ENCODE measurements around the gene NFKBIL1.
"Not testable (repeated sequence)": the region's sequence is repeated elsewhere in the genome, so short reads cannot be mapped to it uniquely, and the experiment has no call there.

Gene NFKBIL1

GRCh38 chr6:31546958-31547726 is at the start of gene NFKBIL1:
NFKBIL1 (plus strand) TSS chr6:31547608; CDS start chr6:31547695, 87 bp downstream.
- peak; percentile 99 for DNase-seq (ENCODE audit: low read depth)
- H3K4me3 ChIP-seq (ENCODE audit: low read depth, low read length), result peak within 1 kb of the TSS; percentile 66
- TF ChIP-seq, protein P1, sequence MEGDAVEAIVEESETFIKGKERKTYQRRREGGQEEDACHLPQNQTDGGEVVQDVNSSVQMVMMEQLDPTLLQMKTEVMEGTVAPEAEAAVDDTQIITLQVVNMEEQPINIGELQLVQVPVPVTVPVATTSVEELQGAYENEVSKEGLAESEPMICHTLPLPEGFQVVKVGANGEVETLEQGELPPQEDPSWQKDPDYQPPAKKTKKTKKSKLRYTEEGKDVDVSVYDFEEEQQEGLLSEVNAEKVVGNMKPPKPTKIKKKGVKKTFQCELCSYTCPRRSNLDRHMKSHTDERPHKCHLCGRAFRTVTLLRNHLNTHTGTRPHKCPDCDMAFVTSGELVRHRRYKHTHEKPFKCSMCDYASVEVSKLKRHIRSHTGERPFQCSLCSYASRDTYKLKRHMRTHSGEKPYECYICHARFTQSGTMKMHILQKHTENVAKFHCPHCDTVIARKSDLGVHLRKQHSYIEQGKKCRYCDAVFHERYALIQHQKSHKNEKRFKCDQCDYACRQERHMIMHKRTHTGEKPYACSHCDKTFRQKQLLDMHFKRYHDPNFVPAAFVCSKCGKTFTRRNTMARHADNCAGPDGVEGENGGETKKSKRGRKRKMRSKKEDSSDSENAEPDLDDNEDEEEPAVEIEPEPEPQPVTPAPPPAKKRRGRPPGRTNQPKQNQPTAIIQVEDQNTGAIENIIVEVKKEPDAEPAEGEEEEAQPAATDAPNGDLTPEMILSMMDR (conservative IDR thresholded peaks at IDR 0.05; ENCODE audit: low read depth, low read length), result no peak

DNA sequence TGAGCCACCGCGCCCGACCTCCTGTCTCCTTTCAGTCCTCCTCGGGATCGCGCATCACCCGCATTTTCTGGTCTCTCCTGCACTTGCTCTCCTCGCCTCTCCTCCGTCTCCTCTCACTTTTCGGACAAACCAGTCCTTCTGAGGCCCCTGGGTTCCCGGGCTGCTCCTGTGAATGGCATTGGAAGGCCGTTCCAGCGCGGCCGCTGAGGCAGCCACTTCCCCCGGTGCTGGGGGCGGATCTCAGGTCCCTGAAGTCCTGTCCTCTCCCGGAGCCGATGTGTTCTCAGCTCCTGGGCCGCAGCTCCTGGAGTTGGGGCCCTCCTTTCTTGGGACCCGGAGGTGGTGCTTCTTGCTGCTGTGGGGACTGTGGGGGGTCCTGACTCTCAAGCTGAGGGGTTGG is 48.7 kb upstream of the NFKBIL1 start:
- DNase-seq (ENCODE audit: low read depth), result no peak
- TF ChIP-seq, protein P1 (conservative IDR thresholded peaks at IDR 0.05; ENCODE audit: low read depth, low read length), result no peak
- H3K4me3 ChIP-seq (ENCODE audit: low read depth, low read length), result peak overlapping the region; percentile 53

DNA sequence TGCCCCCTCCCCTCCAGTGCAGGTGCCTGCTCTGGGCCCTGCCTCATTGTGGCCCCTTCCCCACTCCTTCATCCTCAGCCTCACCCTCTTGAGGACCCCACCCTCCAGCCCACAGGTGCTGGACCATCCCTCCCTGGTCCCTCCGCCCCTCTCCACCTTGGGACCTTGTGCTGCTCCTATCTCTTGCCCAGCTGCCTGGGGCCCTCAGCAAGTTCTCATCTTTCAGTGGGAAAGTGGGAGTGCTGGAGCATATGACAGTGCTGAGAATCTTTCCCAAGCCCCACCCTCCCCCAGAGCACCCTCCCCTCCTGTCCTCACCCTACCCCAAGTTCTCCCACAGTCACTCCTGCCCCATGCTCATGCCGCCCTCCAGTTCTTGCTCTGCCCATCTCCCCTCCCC is 47.8 kb upstream of the NFKBIL1 start:
- H3K4me3 ChIP-seq (ENCODE audit: low read depth, low read length); DNase-seq (ENCODE audit: low read depth): not testable (repeated sequence)

GRCh38 chr6:31502586-31502985 is 44.8 kb upstream of the NFKBIL1 start:
- DNase-seq (ENCODE audit: low read depth), result no peak
- H3K4me3 ChIP-seq (ENCODE audit: low read depth, low read length), result no peak overlapping the region
- TF ChIP-seq, protein P1 (conservative IDR thresholded peaks at IDR 0.05; ENCODE audit: low read depth, low read length), result no peak

DNA sequence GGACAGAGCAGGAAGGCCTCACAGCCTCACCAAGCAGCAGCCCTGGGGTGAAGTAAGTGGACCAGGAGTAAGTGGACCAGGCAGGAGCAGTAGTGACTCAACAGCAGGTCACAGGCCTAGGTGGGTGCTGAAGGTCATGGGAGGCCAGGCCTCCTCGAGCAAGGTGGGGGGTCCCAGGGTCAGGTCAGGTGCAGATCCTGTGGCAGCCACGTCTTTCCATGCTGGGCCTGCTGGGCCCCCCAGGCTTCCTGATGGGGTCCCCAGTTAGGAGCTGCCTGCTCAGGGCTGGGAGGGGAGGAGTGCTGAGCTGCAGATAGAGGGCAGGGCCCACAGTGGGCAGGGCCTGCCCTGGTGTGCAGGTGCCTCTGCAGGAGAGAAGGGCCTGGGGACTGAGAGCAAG is 38.4 kb upstream of the NFKBIL1 start:
- DNase-seq (ENCODE audit: low read depth); H3K4me3 ChIP-seq (ENCODE audit: low read depth, low read length): not testable (repeated sequence)

DNA sequence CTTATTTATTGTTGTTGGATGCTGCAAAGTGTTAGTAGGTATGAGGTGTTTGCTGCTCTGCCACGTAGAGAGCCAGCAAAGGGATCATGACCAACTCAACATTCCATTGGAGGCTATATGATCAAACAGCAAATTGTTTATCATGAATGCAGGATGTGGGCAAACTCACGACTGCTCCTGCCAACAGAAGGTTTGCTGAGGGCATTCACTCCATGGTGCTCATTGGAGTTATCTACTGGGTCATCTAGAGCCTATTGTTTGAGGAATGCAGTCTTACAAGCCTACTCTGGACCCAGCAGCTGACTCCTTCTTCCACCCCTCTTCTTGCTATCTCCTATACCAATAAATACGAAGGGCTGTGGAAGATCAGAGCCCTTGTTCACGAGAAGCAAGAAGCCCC is 37.4 kb upstream of the NFKBIL1 start:
- DNase-seq (ENCODE audit: low read depth), result no peak
- no peak overlapping the region for H3K4me3 ChIP-seq (ENCODE audit: low read depth, low read length)
- TF ChIP-seq, protein P1 (conservative IDR thresholded peaks at IDR 0.05; ENCODE audit: low read depth, low read length), result no peak

DNA sequence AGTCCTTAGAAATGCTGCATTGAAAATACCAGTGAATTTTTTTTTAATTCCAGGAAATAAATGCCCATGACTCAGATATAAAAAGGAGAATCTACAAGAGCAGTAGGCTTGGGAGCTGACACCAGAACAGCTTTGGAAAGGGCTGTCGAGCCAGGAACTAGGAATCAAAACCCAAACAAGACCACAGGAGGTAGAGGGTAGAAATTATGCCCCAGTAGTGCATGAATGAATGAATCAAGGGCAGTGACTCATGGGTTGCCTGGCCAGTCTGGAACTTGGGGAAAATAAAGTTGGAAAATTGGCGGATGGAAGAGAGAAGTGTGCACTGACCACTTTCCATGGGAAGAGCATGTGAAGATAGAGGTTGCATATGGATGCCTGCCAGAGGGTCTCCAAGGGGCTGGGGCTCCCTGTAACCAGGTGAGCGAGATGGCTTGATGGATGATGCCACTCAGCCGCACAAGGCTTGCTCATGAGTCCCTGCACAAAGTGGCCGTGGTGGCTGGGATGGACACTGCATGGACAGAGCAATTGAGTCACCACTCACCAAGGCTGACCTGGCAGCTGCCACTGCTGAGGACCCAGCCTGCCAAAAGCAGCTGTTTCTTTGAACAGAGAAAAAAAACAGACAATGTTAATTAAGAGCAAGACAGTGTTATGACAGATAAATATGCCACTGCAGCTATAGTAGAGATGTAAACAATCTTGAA is 33.8 kb upstream of the NFKBIL1 start:
- DNase-seq (ENCODE audit: low read depth), result no peak
- H3K4me3 ChIP-seq (ENCODE audit: low read depth, low read length), result no peak overlapping the region
- TF ChIP-seq, protein P1 (conservative IDR thresholded peaks at IDR 0.05; ENCODE audit: low read depth, low read length), result no peak

DNA sequence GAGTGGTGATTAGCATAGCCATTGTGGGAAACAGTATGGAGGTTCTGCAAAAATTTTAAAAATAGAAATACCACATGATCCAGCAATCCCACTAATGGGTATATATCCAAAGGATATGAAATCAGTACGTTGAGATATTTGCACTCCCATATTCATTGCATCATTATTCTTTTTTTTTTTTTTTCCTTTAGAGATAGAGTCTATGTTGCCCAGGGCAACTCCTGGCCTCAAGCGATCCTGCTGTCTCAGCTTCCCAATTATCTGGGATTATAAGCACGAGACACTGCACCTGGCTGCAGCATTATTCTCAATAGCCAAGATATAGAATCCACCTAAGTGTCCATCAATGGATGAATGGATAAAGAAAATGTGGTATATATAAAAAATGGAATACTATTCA is 25.6 kb upstream of the NFKBIL1 start:
- no peak for DNase-seq (ENCODE audit: low read depth)
- TF ChIP-seq, protein P1 (conservative IDR thresholded peaks at IDR 0.05; ENCODE audit: low read depth, low read length), result no peak
- no peak overlapping the region for H3K4me3 ChIP-seq (ENCODE audit: low read depth, low read length)
